NCI-H2227 (cell line): ENCODE results near the gene EDEM2.
A peak's percentile ranks its signal among the peaks of the same experiment; 100 is the strongest.
"Not testable (repeated sequence)": the region's sequence is repeated elsewhere in the genome, so short reads cannot be mapped to it uniquely, and the experiment has no call there.

Experiments
- DNase-seq: peaks from one replicate; lab custom pipeline; 2025; ENCODE audit not compliant: unreplicated experiment; lab: John Stamatoyannopoulos, UW

Gene EDEM2

DNA sequence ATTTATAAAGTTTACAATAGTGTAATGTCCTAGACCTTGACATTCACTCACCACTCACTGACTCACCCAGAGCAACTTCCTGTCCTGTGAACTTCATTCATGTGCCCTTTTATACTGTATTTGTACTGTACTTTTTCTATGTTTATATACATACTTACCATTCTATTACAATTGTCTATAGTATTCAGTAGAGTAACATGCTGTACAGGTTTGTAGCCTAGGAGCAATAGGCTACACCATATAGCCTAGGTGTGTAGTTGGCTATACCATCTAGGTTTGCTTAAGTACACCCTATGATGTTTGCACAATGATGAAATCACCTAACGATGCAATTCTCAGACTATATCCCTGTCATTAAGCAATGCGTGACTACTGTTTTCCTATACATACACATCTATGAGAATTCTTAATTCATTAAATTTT is 17.5 kb downstream of the EDEM2 start:
- DNase-seq: no peak

- DNase-seq: no peak
Observed at GRCh38 chr20:35125753-35126152, 21.4 kb downstream of the EDEM2 start.

GRCh38 chr20:35122756-35123405 is 24.3 kb downstream of the EDEM2 start:
- DNase-seq: no peak

DNA sequence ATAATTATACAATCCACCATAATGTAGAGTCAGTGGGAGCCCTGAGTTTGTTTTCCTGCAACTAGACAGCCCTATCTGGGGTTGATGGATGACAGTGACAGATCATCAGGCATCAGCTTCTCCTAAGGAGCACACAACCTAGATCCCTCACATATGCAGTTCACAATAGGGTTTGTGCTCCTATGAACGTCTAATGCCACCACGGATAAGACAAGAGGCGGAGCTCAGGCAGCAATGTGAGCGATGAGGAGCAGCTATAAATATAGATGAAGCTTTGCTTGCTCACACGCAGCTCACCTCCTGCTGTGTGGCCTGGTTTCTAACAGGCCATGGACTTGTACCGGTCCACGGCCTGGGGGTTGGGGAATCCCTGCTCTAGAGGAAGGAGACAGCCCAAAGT is 25.9 kb downstream of the EDEM2 start:
- DNase-seq: no peak

DNA sequence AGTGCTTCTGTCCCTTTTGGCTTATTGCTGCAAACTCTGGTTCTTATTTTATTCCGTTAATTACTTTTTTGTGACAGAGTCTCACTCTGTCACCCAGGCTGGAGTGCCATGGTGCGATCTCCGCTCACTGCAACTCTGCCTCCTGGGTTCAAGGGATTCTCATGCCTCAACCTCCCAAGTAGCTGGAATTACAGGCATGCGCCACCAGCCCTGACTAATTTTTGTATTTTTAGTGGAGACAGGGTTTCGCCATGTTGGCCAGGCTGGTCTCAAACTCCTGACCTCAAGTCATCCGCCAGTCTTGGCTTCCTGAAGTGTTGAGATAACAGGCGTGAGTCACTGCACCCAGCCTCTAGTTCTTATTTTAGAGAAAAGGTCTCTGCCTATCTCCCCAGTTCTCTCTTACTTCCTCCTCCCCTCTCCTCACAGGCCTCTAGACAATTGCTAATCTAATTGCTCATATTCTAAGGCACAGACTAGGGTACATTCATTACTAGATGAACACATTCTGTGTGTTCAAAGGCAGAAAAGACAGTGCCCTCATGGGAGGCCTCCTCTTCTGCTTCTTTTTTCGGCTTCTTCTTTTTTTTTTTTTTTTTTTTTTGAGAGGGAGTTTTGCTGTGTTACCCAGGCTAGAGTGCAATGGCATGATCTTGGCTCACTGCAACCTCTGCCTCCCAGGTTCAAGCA is 27.0 kb downstream of the EDEM2 start:
- no peak for DNase-seq

DNA sequence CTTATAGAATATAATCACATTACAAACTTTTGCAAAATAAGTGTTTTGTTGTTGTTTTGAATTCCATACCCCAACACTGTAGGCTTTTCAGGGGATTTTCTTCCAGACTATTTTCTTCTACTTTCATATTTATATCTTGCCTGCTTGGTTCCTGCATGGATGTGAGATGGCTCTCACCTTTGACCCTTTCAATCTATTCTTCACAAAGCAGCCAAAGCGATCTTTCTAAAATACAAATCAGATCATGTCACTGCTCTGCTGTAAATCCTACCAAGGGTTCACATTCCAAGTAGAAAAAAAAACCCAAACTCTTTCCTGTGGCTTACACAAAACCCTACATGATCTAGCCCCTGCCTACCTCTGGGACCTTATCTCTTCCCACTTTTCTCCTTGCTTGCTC is 29.5 kb downstream of the EDEM2 start:
- DNase-seq: no peak

- no peak for DNase-seq
Observed at GRCh38 chr20:35117196-35117595, 29.9 kb downstream of the EDEM2 start.

DNA sequence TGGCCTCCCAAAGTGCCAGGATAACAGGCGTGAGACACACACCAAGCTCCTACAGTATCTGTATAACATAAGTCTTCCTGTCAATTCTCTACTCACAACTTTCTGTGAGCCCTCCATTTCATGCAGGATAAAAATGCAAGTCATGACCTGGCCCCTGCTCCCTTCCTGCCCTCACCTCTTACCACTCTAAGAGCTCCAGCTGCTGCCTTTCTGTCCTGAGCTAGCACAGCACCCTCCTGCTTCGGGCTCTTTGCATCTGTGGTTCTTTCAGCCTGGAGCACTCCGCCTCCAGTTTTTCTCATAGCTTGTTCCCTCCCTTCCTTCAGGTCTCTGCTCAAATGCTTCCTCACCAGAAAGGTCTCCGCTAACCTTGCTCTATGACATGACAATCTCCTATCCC is 30.9 kb downstream of the EDEM2 start:
- DNase-seq: no peak

DNA sequence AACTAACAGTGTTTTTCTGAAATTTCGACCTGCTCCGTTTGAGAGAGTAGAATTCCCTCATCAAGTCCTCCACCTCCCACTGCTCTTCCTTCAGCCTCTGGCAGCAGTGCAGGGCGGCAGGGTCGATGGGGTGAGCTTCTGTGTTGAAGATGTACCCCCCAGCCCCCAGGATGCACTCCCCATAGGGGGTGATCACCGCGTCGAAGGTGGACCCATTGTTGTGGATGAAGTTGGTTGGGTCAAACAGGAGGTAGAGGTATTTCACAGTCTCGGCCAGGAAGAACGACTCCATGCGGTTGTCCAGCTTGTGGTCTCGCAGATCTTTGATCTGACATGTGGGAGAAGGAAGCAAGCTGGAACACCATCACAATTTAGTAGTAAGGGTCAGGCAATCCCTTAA is 31.5 kb downstream of the EDEM2 start:
- DNase-seq: no peak

GRCh38 chr20:35112276-35112675 is 34.9 kb downstream of the EDEM2 start:
- DNase-seq: not testable (repeated sequence)

DNA sequence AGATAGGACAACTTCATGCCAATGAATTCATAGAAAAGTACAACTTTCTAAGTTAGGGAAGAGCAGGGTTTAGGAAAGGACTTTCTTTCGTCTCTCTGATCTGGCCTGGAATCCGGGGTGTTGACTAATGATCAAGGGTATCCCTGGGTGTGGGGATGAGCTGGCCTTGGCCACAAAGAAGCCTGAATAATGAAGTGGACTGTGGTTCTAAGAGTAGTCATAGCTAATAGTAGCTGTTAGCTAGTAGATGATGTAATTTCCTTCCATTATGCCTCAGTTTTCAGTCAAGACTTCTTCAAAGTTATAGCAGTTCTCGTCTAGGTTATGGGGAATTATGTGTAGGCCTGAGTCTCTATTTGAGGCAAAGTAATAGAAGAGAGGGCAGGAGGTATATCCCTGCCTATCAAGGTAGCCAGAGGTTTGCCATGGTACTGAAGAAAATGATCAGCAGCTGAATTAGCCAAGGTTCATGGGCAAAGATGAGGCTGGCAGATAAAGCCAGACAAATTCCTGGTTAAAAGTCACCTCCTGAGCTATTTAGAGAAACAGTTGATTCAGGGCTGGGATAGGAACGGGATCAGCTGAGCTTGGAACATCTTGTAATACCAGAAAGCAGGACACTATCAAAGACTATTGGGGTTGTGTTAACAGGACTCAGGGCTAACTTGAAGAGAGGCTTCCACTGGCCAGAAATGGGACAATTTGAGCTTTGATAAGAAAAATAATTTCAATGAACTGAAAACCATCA is 35.8 kb downstream of the EDEM2 start:
- DNase-seq: no peak

DNA sequence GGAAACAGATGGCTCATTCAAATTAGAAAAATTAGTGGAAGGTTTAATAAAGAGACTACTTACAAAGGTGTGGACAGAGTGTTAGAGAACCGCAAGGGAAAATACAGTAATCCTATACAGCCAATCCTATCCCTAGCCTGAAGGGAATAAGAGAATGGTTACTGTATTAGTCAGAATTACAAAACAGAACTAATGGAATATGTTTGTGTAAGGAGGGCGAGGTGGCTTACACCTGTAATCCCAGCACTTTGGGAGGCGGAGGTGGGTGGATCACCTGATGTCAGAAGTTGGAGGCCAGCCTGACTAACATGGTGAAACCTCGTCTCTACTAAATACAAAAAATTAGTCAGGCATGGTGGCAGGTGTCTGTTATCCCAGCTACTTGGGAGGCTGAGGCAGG is 38.2 kb downstream of the EDEM2 start:
- DNase-seq: no peak

GRCh38 chr20:35106827-35107380 is 40.2 kb downstream of the EDEM2 start:
- DNase-seq: no peak

DNA sequence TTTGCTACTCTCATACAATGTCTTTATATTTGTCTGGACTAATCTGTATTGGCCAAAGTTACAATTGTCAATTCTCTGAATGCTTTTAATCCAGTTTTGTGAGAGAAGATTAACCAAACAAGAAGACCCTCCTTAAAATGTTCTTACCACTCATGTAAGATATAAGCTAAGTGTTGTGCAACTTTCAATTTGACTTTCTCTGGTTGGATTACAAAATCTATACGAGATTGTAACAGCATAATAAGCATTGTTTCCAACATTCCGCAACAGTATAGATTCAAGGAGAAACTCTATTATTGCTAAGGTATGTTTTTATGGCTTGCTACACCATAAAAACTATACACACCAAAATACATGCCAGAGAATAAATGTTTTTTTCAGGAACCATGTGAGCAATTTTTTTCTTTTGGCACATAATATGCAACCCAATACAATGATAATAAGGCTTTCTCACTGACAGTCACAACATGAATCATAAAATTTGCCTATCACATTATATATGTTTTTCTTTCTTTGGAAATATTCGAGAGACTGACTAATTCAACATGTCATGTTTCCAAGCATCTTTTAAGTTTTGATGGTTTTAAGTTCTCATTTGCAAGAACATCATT is 42.3 kb downstream of the EDEM2 start:
- no peak for DNase-seq

DNA sequence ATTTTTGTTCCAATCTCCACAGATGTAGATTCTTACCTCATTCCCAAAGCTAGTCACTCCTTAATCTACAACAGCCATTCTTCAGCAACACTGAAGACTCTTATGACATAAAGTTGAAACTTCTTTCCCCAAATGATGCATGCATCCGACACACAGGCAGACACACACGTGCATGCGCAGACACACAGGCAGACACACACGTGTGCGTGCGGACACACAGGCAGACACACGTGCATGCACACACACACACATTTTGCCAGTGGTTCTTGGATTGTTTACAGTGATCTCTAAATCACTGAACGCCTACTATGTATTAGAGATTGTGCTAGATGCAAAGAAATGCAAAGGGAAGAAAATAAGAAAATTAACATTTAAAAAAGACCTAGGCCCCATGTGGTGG is 45.5 kb downstream of the EDEM2 start:
- no peak for DNase-seq

DNA sequence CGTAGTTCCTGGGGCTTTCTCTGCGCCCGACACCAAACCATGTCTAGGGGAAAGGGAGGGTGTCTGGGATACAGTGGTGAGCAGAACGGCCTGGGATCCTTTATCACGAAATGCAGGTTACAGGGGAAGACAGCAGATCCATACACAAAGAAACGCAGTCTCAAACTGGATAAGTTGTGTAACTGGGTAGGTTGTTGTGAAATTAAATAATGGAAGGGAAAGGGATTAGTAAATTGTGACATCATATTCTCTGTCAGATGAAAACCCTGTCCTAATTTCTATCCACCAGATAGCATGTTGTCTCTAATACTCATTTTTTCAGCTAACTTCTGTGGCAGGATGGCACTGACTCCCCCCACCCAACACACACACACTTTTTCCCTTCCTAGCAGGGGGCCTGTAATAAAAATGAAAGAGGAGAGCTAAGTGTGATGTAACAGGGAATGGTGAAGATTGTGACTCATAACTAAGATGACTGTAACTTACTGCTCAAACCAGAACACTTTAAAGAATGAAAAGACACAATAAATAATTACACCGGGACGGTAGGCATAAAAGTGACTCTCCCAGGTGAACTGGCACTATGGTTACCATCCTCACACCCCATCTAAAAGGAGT is 53.8 kb downstream of the EDEM2 start:
- DNase-seq: no peak

GRCh38 chr20:35092524-35093266 is 54.4 kb downstream of the EDEM2 start, which contains the start of gene TRPC4AP:
TRPC4AP (minus strand) TSS chr20:35092807; CDS start chr20:35092781, 26 bp downstream.
- DNase-seq: peak; percentile 95

GRCh38 chr20:35091816-35092523 is 55.2 kb downstream of the EDEM2 start:
- peak; percentile 35 for DNase-seq
